T-helper 2 cell treated with Interferon-gamma antibody and Interleukin-4, amounts not matched to agents 5 μg/mL and 100 μg/mL, for 36 hours (primary cell): ENCODE results near the gene HMHB1.
"Not testable (repeated sequence)": the region's sequence is repeated elsewhere in the genome, so short reads cannot be mapped to it uniquely, and the experiment has no call there.

Experiments
- DNase-seq: peaks from one replicate; pipeline ENCODE4 v3.0.0; 2021; ENCODE audit warnings: low spot score
- H3K27ac Mint-ChIP-seq: one replicate; pipeline ENCODE4 v1.8.0; 2021; ENCODE audit warnings: mild to moderate bottlenecking, mixed read lengths
- H3K27me3 Mint-ChIP-seq: one replicate; pipeline ENCODE4 v1.8.0; 2021; ENCODE audit warnings: low read depth, mixed read lengths
- H3K36me3 Mint-ChIP-seq: one replicate; pipeline ENCODE4 v1.8.0; 2021; ENCODE audit warnings: low read depth, mixed read lengths
- H3K4me1 Mint-ChIP-seq: one replicate; pipeline ENCODE4 v1.8.0; 2021; ENCODE audit warnings: low read depth, mixed read lengths
- H3K4me3 Mint-ChIP-seq: one replicate; pipeline ENCODE4 v1.8.0; 2022; ENCODE audit warnings: mild to moderate bottlenecking, moderate library complexity, mixed read lengths
- H3K9me3 Mint-ChIP-seq: one replicate; pipeline ENCODE4 v1.8.0; 2021; ENCODE audit warnings: mixed read lengths

The HMHB1 gene

GRCh38 chr5:143790457-143791112 is 21.4 kb upstream of the HMHB1 start:
- Mint-ChIP-seq H3K4me3 (no peak overlapping the region), H3K9me3 (no peaks in the 10 kb centered on the region), H3K27me3 (peaks cover 6% of the 10 kb centered on the region), H3K4me1 (peaks cover 7% of the 10 kb centered on the region), H3K27ac (no peak overlapping the region), H3K36me3 (no peaks in the 10 kb centered on the region)
- no peak for DNase-seq

DNA sequence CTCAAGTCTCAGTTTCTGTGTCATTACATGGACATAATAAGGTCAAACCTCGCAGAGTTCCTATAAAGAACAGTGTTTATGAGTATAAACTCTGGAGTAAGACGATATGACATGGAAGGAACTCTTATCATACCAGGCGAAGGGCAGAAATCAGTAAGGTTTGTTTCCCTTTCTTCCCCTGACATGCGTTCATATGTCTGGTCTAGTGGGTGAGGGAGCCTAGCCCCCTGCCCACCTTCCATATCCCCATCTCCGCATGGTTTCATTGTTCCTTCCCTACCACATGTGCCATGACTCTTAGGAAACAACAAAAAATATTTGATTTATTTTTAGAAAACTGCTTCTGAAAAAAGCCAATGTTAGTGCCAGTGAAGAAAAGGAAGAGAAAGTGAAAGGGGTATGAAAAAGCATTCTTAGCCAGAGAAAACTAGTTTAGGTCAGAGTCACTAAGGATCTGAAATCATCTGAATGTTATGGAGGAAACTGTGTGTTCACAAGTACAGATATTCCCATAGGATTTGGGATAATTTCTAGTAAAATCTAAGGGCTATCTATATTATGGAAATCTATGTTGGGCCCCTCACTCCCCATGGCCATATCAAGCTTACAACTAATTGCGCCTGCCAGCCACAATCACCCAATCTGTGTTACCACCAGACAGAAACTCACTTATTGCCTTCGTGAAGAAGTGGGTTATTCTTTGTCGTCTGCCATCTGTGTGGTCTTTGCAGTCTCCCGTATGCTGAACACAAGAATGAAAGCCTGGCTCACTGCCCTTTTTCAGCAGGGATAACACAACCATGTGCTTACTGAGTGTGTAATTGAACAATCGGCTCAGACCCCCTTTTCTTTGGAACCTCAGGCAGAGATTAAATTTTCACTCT is 19.9 kb upstream of the HMHB1 start:
- no peak overlapping the region for H3K27ac Mint-ChIP-seq
- H3K4me1 Mint-ChIP-seq = peaks cover 7% of the 10 kb centered on the region
- H3K36me3 Mint-ChIP-seq = no peaks in the 10 kb centered on the region
- H3K4me3 Mint-ChIP-seq = peak overlapping the region; percentile 65
- peaks cover 6% of the 10 kb centered on the region for H3K27me3 Mint-ChIP-seq
- no peak for DNase-seq
- H3K9me3 Mint-ChIP-seq = no peaks in the 10 kb centered on the region

DNA sequence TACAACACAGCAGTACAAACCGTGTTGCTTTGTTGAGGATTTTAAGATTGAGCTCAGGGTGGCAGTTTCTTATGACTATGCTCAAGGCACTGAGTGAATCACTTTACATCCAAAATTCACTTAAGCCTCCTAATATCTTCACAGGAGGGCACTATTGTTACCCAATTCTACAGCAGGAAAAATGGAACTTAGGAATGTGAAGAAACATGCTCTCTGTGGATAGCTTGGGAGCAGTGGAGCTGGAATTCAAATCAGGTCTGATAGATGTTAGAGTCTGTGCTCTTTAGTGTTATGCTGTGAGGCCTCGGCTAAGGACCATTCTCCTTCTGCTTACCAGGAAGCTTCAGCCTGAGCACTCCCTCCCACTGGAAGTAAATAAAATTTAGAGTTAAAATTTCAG is 18.7 kb upstream of the HMHB1 start:
- Mint-ChIP-seq H3K27ac (no peak overlapping the region), H3K27me3 (peaks cover 5% of the 10 kb centered on the region), H3K4me1 (peaks cover 7% of the 10 kb centered on the region), H3K9me3 (no peaks in the 10 kb centered on the region), H3K36me3 (no peaks in the 10 kb centered on the region), H3K4me3 (no peak overlapping the region)
- DNase-seq = no peak

DNA sequence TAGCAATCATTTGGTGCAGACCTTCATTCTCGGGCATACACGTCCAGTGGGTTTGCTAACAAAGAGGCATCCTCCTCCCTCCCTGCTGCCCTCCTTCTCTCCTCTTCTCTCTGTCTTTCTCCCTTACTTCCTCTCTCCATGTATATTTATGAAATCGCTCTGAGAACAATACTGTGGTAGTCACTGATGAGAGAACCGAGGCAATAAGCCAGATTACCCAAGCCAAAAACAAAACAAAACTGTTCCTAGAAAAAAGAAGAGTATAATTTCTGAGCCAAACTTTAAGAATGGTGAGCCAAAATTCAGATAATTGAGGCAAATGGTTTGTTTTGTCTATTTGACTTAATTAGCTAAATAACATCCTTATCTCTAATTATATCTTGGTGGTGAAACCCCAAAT is 15.8 kb upstream of the HMHB1 start:
- Mint-ChIP-seq H3K4me1 (peaks cover 7% of the 10 kb centered on the region), H3K27me3 (peaks cover 6% of the 10 kb centered on the region), H3K4me3 (no peak overlapping the region), H3K27ac (no peak overlapping the region), H3K36me3 (no peaks in the 10 kb centered on the region), H3K9me3 (no peaks in the 10 kb centered on the region)
- no peak for DNase-seq

DNA sequence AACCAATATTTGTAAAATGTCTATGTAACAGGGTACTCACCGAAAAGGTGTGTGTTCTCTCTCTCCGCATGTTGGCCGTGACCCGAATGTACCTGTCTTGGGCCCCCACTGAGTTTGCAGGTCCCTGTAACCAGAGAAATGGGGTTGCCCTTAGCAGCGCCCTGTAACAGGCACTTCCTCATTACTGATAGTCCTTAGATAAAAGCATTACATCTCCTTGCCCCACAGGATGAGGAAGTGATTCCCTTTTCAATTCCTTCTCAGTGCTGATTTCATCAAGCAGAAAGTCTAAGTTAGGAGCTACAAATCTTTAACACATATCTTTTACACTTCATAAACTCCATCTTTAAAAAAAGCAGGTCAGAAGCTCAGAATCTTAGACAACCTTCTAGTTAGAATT is 15.2 kb upstream of the HMHB1 start:
- Mint-ChIP-seq H3K27ac (no peak overlapping the region), H3K36me3 (no peaks in the 10 kb centered on the region), H3K4me3 (no peak overlapping the region), H3K4me1 (peaks cover 5% of the 10 kb centered on the region), H3K27me3 (peaks cover 6% of the 10 kb centered on the region), H3K9me3 (no peaks in the 10 kb centered on the region)
- DNase-seq = no peak

- no peak overlapping the region for H3K4me3 Mint-ChIP-seq
- H3K27me3 Mint-ChIP-seq = peaks cover 13% of the 10 kb centered on the region
- H3K36me3 Mint-ChIP-seq = no peaks in the 10 kb centered on the region
These were observed 11.2 kb upstream of the HMHB1 start for GRCh38 chr5:143800715-143801114.

GRCh38 chr5:143801252-143801939 is 10.6 kb upstream of the HMHB1 start:
- no peak overlapping the region for H3K4me3 Mint-ChIP-seq
- no peak for DNase-seq

More at GRCh38 chr5:143800715-143801114, 11.2 kb upstream of the HMHB1 start:
- no peak overlapping the region for H3K27ac Mint-ChIP-seq
- H3K9me3 Mint-ChIP-seq = no peaks in the 10 kb centered on the region
- no peaks in the 10 kb centered on the region for H3K4me1 Mint-ChIP-seq
- DNase-seq = no peak

GRCh38 chr5:143805861-143806260 is 6.1 kb upstream of the HMHB1 start:
- H3K27ac Mint-ChIP-seq = no peak overlapping the region
- peaks cover 3% of the 10 kb centered on the region for H3K4me1 Mint-ChIP-seq
- H3K36me3 Mint-ChIP-seq = no peaks in the 10 kb centered on the region
- H3K27me3 Mint-ChIP-seq = peaks cover 12% of the 10 kb centered on the region
- H3K4me3 Mint-ChIP-seq = no peak overlapping the region
- no peak for DNase-seq
- no peaks in the 10 kb centered on the region for H3K9me3 Mint-ChIP-seq

More at GRCh38 chr5:143801252-143801939, 10.6 kb upstream of the HMHB1 start:
- Mint-ChIP-seq H3K9me3 (no peaks in the 10 kb centered on the region), H3K27me3 (peaks cover 15% of the 10 kb centered on the region), H3K4me1 (no peaks in the 10 kb centered on the region), H3K27ac (no peak overlapping the region), H3K36me3 (no peaks in the 10 kb centered on the region)

GRCh38 chr5:143806579-143806978 is 5.4 kb upstream of the HMHB1 start:
- H3K27me3 Mint-ChIP-seq = peaks cover 12% of the 10 kb centered on the region
- no peaks in the 10 kb centered on the region for H3K9me3 Mint-ChIP-seq
- H3K27ac Mint-ChIP-seq = no peak overlapping the region
- DNase-seq = no peak
- no peak overlapping the region for H3K4me3 Mint-ChIP-seq
- no peaks in the 10 kb centered on the region for H3K36me3 Mint-ChIP-seq
- peaks cover 6% of the 10 kb centered on the region for H3K4me1 Mint-ChIP-seq

DNA sequence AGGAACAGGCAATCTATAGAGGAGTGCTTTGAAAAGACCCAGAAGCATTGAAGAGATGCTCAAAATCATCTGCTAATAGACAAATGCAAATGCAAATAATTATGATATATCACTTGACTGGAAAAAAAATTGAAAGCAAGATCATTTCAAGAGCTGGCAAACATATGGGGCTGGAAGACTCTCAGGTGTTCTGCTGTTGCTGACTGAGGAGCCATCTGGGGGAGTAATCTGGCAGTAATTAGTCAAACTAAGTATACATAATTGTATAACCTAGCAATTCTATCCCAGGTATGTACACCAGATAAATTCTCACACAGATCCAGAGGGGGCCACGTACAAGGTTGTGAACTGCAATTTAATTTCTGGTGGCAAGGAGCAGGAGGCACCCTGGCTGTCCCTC is 4.6 kb upstream of the HMHB1 start:
- peaks cover 12% of the 10 kb centered on the region for H3K27me3 Mint-ChIP-seq
- no peak overlapping the region for H3K4me3 Mint-ChIP-seq
- H3K27ac Mint-ChIP-seq = no peak overlapping the region
- no peak for DNase-seq
- H3K4me1 Mint-ChIP-seq = peaks cover 14% of the 10 kb centered on the region
- no peaks in the 10 kb centered on the region for H3K9me3 Mint-ChIP-seq
- no peaks in the 10 kb centered on the region for H3K36me3 Mint-ChIP-seq

GRCh38 chr5:143816370-143816769 is 4.4 kb downstream of the HMHB1 start:
- H3K4me3 Mint-ChIP-seq, H3K27me3 Mint-ChIP-seq, DNase-seq, H3K36me3 Mint-ChIP-seq, H3K27ac Mint-ChIP-seq, H3K4me1 Mint-ChIP-seq, H3K9me3 Mint-ChIP-seq: not testable (repeated sequence)

- H3K4me1 Mint-ChIP-seq = no peaks in the 10 kb centered on the region
- H3K36me3 Mint-ChIP-seq = no peaks in the 10 kb centered on the region
- peaks cover 4% of the 10 kb centered on the region for H3K9me3 Mint-ChIP-seq
- no peak for DNase-seq
- H3K4me3 Mint-ChIP-seq = no peak overlapping the region
- no peak overlapping the region for H3K27ac Mint-ChIP-seq
- peaks cover 9% of the 10 kb centered on the region for H3K27me3 Mint-ChIP-seq
These were observed 7.8 kb downstream of the HMHB1 start for GRCh38 chr5:143819716-143820115.

DNA sequence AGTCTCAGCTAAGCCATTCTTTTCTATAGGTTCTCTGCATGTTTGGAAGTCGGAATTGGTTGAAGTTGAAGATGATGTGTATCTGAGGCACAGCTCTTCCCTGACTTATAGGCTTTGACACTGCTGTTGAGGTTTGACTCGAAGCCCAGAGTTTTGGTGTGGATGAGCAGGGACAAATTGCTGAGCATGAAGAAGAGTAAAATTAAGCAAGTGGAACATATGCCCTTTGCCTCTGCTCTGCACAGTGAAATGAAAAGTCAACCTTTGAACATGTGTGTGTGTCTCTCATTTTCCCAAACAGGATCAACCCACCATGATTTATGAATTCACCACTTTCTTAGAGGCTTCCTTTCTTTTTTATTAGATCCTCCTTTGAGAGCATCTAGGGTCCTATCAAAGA is 8.5 kb downstream of the HMHB1 start:
- Mint-ChIP-seq H3K27me3 (peaks cover 9% of the 10 kb centered on the region), H3K4me3 (no peak overlapping the region), H3K36me3 (no peaks in the 10 kb centered on the region), H3K9me3 (peaks cover 4% of the 10 kb centered on the region), H3K27ac (no peak overlapping the region), H3K4me1 (no peaks in the 10 kb centered on the region)
- DNase-seq = no peak
